ENCODE results near the gene TGOLN2. TPM values are rescaled to one million over a fixed set of nuclear protein-coding genes. Genes with fewer than 3 reads are reported as not detected.
A peak's percentile ranks its signal among the peaks of the same experiment; 100 is the strongest.

Gene TGOLN2
- total and polyA plus RNA-seq, 10 of the 15 experiments (the other 5 are each of a cell fraction or from before 2014, with no cell fraction given) = 13.8 to 92.3 (median 49.4) TPM

DNA sequence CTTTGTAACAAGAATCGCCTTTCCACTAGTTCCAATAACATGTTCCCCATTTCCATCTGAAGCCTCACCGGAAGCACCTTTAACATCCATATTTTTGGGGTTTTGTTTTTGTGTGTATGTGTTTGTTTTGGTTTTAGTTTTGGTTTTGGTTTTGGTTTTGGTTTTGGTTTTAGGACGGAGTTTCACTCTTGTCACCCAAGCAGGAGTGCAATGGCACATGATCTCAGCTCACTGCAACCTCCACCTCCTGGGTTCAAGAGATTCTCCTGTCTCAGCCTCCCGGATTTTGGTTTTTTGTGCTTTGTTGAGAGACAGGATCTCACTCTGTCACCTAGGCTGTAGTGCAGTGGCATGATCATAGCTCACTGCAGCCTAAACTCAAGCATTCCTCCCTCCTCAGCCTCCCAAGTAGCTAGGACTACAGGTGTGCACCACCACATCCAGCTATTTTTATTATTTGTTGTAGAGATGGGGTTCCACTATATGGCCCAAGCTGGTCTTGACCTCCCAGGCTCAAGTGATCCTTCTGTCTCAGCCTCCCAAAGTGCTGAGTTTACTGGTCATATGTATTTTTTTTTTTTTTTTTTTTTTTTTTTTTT is 36.3 kb downstream of the TGOLN2 start:
- Histone ChIP-seq H3K4me3 (no peak overlapping the region), H3K4me1 (ENCODE audit: control insufficient read depth, insufficient read depth, low read length) (no peaks in the 10 kb centered on the region; the same call in 1 of the 2 replicates), H3K9me3 (replicated peaks; ENCODE audit: control insufficient read depth, insufficient read depth, low read length) (no peaks in the 10 kb centered on the region), H3K9ac (ENCODE audit: control insufficient read depth, insufficient read depth, low read length) (no peak overlapping the region), H3K36me3 (ENCODE audit: control insufficient read depth in 2 of 2, insufficient read depth in 2 of 2, low read length in 1 of 2) (no peaks in the 10 kb centered on the region), H3K79me2 (ENCODE audit: control insufficient read depth, insufficient read depth, low read length) (no peaks in the 10 kb centered on the region), H3K4me2 (ENCODE audit: control insufficient read depth, insufficient read depth) (no peak overlapping the region), H3K27ac (ENCODE audit: control insufficient read depth, insufficient read depth) (no peak overlapping the region), H2AFZ (ENCODE audit: control insufficient read depth, low read depth, low read length) (no peak overlapping the region), H3K27me3 (replicated peaks in 1 of 2; ENCODE audit: control insufficient read depth in 2 of 2, insufficient read depth in 2 of 2, low read length in 1 of 2) (no peaks in the 10 kb centered on the region; a peak in 1 of 4 replicates), H4K20me1 (ENCODE audit: control insufficient read depth, insufficient read depth) (no peaks in the 10 kb centered on the region)
- SMC1A ChIA-PET (ENCODE audit: uncharacterized antibody, unreplicated experiment) = interaction anchor here (0.7 to 2.0 kb wide), 4 partner anchors 8 to 365 kb away, joined by 4 to 7 read pairs (median 4); no protein-coding TSS in a partner anchor
- DNase-seq (ENCODE audit: low read depth, low spot score) (no peak), FAIRE-seq (no peak), ATAC-seq (peak; percentile 50)
- BruUV-seq (replicated peaks) = no TSS peak
- in situ Hi-C loops (cut with MboI) (loop anchor here (5.0 to 10.0 kb wide), 2 partner anchors 364 to 797 kb away; no protein-coding TSS in a partner anchor), intact Hi-C loops (cut with micrococcal nuclease; ENCODE audit: unreplicated experiment) (no loop called here)
- POLR2A ChIA-PET = no interaction called here
- RAD21 ChIA-PET (ENCODE audit: unreplicated experiment) = no interaction called here
- CTCF ChIA-PET = interaction anchor here (0.8 to 3.8 kb wide), 10 partner anchors 9 to 366 kb away, joined by 3 to 32 read pairs (median 4); no protein-coding TSS in a partner anchor
- WGBS (ENCODE audit: insufficient coverage, insufficient replicate concordance, low lambda C conversion rate, missing lambda C conversion rate) = 34% methylated on average over 4 of the region's 4 CpGs
- no peak for TF ChIP-seq HDGF (IDR thresholded peaks at IDR 0.05)
- TF ChIP-seq, protein P1, sequence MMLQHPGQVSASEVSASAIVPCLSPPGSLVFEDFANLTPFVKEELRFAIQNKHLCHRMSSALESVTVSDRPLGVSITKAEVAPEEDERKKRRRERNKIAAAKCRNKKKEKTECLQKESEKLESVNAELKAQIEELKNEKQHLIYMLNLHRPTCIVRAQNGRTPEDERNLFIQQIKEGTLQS (IDR thresholded peaks at IDR 0.05; ENCODE audit: borderline replicate concordance, extremely low read depth, low read depth, low read length) = no peak
- no peak for TF ChIP-seq EZH2 (IDR thresholded peaks at IDR 0.05; ENCODE audit: borderline replicate concordance, control insufficient read depth, low read depth, low read length)
- TF ChIP-seq SMC3 (IDR thresholded peaks at IDR 0.05; ENCODE audit: borderline replicate concordance, low read length) = no peak
- no peak for TF ChIP-seq HCFC1 (IDR thresholded peaks at IDR 0.05; ENCODE audit: low read length)
- TF ChIP-seq, protein P2, sequence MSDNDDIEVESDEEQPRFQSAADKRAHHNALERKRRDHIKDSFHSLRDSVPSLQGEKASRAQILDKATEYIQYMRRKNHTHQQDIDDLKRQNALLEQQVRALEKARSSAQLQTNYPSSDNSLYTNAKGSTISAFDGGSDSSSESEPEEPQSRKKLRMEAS (IDR thresholded peaks at IDR 0.05; ENCODE audit: low read depth, low read length) = no peak
- TF ChIP-seq NBN (IDR thresholded peaks at IDR 0.05) = 0 out of 2 replicates have a peak, but pooled peaks have one; percentile 24
- no peak for TF ChIP-seq BRCA1 (IDR thresholded peaks at IDR 0.05; ENCODE audit: low read depth, low read length)
- TF ChIP-seq ZNF207 (IDR thresholded peaks at IDR 0.05; ENCODE audit: borderline replicate concordance) = no peak
- no peak for TF ChIP-seq CBX3 (IDR thresholded peaks at IDR 0.05; ENCODE audit: borderline replicate concordance, low read depth)
- TF ChIP-seq CBFB (IDR thresholded peaks at IDR 0.05; ENCODE audit: low read depth) = no peak
- TF ChIP-seq RAD21 (IDR thresholded peaks at IDR 0.05; ENCODE audit: insufficient read depth, low read depth, low read length) = no peak
- TF ChIP-seq NRF1 (conservative IDR thresholded peaks at IDR 0.05; ENCODE audit: low read depth, low read length) = no peak
- TF ChIP-seq HDAC6 (IDR thresholded peaks at IDR 0.05; ENCODE audit: unreplicated experiment) = no peak
- peak; percentile 33; the same call in 1 of the 2 replicates for TF ChIP-seq RUNX3 (IDR thresholded peaks at IDR 0.05; ENCODE audit: low read length)
- TF ChIP-seq, protein P3, sequence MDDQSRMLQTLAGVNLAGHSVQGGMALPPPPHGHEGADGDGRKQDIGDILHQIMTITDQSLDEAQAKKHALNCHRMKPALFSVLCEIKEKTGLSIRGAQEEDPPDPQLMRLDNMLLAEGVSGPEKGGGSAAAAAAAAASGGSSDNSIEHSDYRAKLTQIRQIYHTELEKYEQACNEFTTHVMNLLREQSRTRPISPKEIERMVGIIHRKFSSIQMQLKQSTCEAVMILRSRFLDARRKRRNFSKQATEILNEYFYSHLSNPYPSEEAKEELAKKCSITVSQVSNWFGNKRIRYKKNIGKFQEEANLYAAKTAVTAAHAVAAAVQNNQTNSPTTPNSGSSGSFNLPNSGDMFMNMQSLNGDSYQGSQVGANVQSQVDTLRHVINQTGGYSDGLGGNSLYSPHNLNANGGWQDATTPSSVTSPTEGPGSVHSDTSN (IDR thresholded peaks at IDR 0.05; ENCODE audit: insufficient replicate concordance, low read depth, low read length) = no peak
- no peak for TF ChIP-seq JUND (IDR thresholded peaks at IDR 0.05; ENCODE audit: low read depth, low read length)
- TF ChIP-seq SREBF2 (IDR thresholded peaks at IDR 0.05; ENCODE audit: low read length) = no peak
- TF ChIP-seq BHLHE40 (IDR thresholded peaks at IDR 0.05; ENCODE audit: borderline replicate concordance in 1 of 2, low read depth in 2 of 2, low read length in 1 of 2) = peak; percentile 43 to 73; a peak in 3 of 4 replicates
- TF ChIP-seq POLR2A (IDR thresholded peaks at IDR 0.05; ENCODE audit: low read depth, low read length) = no peak
- TF ChIP-seq TCF7 (IDR thresholded peaks at IDR 0.05; ENCODE audit: borderline replicate concordance) = no peak
- TF ChIP-seq, protein P4, sequence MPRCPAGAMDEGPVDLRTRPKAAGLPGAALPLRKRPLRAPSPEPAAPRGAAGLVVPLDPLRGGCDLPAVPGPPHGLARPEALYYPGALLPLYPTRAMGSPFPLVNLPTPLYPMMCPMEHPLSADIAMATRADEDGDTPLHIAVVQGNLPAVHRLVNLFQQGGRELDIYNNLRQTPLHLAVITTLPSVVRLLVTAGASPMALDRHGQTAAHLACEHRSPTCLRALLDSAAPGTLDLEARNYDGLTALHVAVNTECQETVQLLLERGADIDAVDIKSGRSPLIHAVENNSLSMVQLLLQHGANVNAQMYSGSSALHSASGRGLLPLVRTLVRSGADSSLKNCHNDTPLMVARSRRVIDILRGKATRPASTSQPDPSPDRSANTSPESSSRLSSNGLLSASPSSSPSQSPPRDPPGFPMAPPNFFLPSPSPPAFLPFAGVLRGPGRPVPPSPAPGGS (IDR thresholded peaks at IDR 0.05; ENCODE audit: borderline replicate concordance, insufficient read depth, low read depth, low read length, poor library complexity, severe bottlenecking) = no peak
